Ishikawa (cell line): ENCODE results near the gene TRH.

Experiments
- CEBPB ChIP-seq: IDR thresholded peaks from 2 replicates; pipeline ENCODE4 v1.6.1; 2012
- EP300 ChIP-seq: IDR thresholded peaks from 2 replicates; pipeline ENCODE4 v1.6.1; 2012; ENCODE audit warnings: borderline replicate concordance
- FOXM1 ChIP-seq: IDR thresholded peaks from 2 replicates; pipeline ENCODE4 v1.6.1; 2012; ENCODE audit warnings: low read depth, borderline replicate concordance
- NFIC ChIP-seq: IDR thresholded peaks from 2 replicates; pipeline ENCODE4 v1.6.1; 2012
- RAD21 ChIP-seq: IDR thresholded peaks from 2 replicates; pipeline ENCODE4 v1.6.1; 2012; ENCODE audit warnings: low read depth
- REST ChIP-seq: IDR thresholded peaks from 2 replicates; pipeline ENCODE4 v1.6.1; 2012; ENCODE audit warnings: low read depth, mild to moderate bottlenecking
- TAF1 ChIP-seq: IDR thresholded peaks from 2 replicates; pipeline ENCODE4 v1.6.1; 2012; ENCODE audit warnings: low read depth, mild to moderate bottlenecking
- TCF12 ChIP-seq: IDR thresholded peaks from 2 replicates; pipeline ENCODE4 v1.6.1; 2012; ENCODE audit warnings: low read depth
- TEAD4 ChIP-seq: IDR thresholded peaks from 2 replicates; pipeline ENCODE4 v1.6.1; 2012
- USF1 ChIP-seq: IDR thresholded peaks from 2 replicates; pipeline ENCODE4 v1.6.1; 2012
- YY1 ChIP-seq: IDR thresholded peaks from 2 replicates; pipeline ENCODE4 v1.6.1; 2012; ENCODE audit warnings: low read depth
- ZBTB7A ChIP-seq: IDR thresholded peaks from 2 replicates; pipeline ENCODE4 v1.6.1; 2012; ENCODE audit warnings: low read depth
- TF ChIP-seq, protein P1 (sequence below): IDR thresholded peaks from 2 replicates; pipeline ENCODE4 v1.6.1; 2012

The TRH gene

GRCh38 chr3:129992781-129993180, 18.3 kb downstream of the TRH start:
- TF ChIP-seq ZBTB7A, result no peak
- TF ChIP-seq, protein P1, sequence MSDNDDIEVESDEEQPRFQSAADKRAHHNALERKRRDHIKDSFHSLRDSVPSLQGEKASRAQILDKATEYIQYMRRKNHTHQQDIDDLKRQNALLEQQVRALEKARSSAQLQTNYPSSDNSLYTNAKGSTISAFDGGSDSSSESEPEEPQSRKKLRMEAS, result no peak
- no peak for TF ChIP-seq TCF12

DNA sequence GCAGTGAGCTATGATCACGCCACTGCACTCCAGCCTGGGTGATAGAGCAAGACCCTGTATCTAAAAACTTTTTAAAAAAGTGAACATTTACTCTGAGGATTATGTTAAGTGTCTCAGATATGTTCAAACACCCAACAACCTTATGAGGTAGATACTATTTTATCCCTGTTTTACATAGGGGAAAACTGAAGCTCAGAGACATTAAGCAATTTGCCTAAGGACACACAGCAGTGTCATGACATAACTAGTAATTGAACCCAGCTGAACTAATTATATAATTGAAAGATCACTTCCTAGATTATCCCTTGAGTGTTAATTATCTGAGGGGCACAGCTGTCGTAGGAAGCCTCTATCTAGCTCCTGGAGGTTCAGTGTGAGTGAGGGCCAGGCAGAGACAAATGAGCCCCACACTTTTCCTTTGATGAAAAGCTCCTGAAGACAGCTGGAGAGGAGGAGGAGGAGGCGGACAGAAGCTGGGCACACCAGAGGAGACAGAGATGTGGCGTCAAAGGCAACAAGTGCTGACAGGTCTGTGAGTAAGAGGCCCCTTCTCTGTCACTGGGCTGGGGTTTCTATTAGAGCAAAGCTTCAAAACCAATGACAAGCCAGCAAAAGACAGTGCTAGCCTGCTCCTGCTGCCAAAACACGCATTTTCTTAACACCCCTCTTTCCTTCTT, 20.5 kb downstream of the TRH start:
- TF ChIP-seq TCF12, result no peak
- no peak for TF ChIP-seq NFIC
- TF ChIP-seq RAD21, result no peak

DNA sequence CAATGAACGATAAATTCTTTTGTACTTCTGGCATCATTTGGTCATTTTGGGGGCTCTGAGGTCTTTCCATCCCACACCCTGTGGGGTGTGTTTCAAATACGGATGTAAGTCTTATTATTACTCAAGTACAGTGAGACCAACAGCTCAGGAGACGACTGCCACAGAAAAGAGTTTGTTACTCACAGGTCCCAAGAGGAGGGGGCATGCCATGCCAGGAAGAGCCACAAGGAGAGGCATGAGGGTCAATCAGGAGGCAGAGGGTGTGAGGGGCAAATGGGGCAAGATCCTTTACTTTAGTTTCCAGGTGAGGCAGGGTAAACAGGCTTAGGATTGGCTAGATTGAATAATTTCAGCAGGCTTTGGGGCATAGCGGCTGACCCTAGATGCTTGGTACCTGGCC, 21.6 kb downstream of the TRH start:
- TF ChIP-seq TEAD4, result no peak
- no peak for TF ChIP-seq EP300
- TF ChIP-seq YY1, result no peak
- no peak for TF ChIP-seq NFIC
- no peak for TF ChIP-seq REST
- TF ChIP-seq TCF12, result no peak
- TF ChIP-seq CEBPB, result no peak
- no peak for TF ChIP-seq USF1
- TF ChIP-seq, protein P1, result no peak
- TF ChIP-seq RAD21, result no peak
- no peak for TF ChIP-seq TAF1
- TF ChIP-seq ZBTB7A, result no peak
- no peak for TF ChIP-seq FOXM1

DNA sequence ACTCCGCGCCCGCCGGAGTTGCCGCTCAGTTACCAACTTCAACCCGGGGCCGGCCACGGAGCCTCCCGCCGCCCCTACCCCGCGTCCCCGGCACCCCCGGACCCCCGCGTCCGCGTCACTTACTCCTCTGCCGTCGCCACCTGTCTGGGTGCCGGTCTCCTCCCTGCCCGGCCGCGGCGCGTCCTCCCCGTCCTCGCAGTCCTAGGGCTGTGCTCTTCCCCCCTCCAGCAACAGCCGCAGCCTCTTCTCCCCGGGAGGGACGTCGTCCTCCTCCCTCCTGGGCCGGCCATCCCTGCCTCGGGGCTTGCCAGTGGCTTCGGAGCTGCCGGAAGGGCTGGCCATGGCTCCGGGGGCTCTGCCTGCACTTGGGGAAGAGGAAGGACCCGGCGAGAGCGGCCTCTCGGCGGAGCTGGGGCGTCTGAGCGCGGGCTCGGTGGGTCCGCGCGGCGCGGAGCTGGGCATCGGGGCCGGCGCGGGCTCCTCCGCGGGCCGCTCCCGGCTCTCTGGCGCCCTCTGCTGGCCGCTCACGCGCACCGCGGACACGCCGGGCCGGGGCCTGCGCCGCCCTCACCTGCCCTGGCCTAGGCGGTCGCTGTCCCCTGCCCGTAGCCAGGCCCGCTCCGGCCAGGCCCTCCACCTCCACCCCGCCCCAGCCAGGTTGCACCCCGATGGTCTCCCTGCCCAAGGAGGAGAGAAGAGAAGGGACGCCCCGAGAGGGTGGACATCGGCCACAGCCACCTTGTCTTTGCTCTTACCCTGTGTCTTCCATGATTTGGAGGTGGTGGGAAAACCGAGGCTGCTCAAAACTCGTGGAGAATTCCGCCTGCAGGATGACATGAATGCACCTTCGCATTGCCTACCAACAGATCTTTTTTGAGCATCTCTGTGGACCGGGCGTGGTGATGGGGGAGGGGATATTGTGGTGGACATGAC, 28.4 kb downstream of the TRH start:
- TF ChIP-seq RAD21, result peak; percentile 47; the same call in 1 of the 2 replicates

- TF ChIP-seq ZBTB7A (no peak), REST (no peak), EP300 (no peak), FOXM1 (no peak)
These were observed 36.0 kb downstream of the TRH start for GRCh38 chr3:130010556-130010955.

DNA sequence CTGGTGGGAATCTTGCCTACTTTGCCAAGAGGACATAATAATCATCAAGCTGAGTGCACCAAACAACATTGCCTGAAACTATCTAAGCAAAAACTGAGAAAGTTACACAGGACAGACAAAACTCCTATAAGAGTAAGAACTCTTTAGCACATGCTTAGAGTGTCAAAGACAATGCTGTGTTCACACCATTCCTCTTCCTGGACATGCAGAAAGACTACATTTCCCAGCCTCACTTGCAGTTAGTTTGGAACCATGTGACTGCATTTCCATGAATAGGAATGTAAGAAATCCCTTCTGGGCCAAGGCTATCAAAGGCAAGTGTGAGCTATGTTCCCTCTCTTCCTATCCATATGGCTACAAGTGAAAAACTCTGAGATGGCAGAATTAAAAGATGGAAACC, 37.6 kb downstream of the TRH start:
- TF ChIP-seq USF1, result peak; percentile 76

- TF ChIP-seq RAD21, result no peak
These were observed 40.0 kb downstream of the TRH start for GRCh38 chr3:130014526-130014925.
